Liver (tissue), 3 donors: ENCODE results near the gene SYK.

Experiments
- ATF3 ChIP-seq: IDR thresholded peaks from 2 replicates; pipeline ENCODE4 v1.6.1; 2016; ENCODE audit warnings: antibody characterized with exemption
- CTCF ChIP-seq: fragments of 150-350 bp; IDR thresholded peaks from 2 replicates; pipeline ENCODE4 v1.5.1; 2017; ENCODE audit warnings: improper control_type of control experiment, low read depth, low read length; ENCODE audit not compliant: missing input control
- EGR1 ChIP-seq, 2 donors: IDR thresholded peaks; 2 replicates each; pipeline ENCODE4 v1.6.1; 2016 to 2018; ENCODE audit warnings: antibody characterized with exemption in 2 of 2, low read depth in 2 of 2
- FOXA1 ChIP-seq: IDR thresholded peaks from 2 replicates; pipeline ENCODE4 v1.6.1; 2016; ENCODE audit warnings: antibody characterized with exemption
- FOXA2 ChIP-seq: IDR thresholded peaks from 2 replicates; pipeline ENCODE4 v1.6.1; 2016; ENCODE audit warnings: antibody characterized with exemption
- GABPA ChIP-seq, 2 donors: IDR thresholded peaks in 1 of 2; conservative IDR thresholded peaks in 1 of 2; 2 replicates each; pipeline ENCODE4 v1.6.1; 2016; ENCODE audit warnings: antibody characterized with exemption in 2 of 2, mild to moderate bottlenecking in 1 of 2, moderate library complexity in 1 of 2
- MAX ChIP-seq: IDR thresholded peaks from 2 replicates; pipeline ENCODE4 v1.6.1; 2016; ENCODE audit warnings: antibody characterized with exemption
- RAD21 ChIP-seq, 2 donors: IDR thresholded peaks; 2 replicates each; pipeline ENCODE4 v1.6.1; 2016; ENCODE audit warnings: antibody characterized with exemption in 2 of 2, mild to moderate bottlenecking in 2 of 2
- REST ChIP-seq: IDR thresholded peaks from 2 replicates; pipeline ENCODE4 v1.6.1; 2016; ENCODE audit warnings: antibody characterized with exemption, mild to moderate bottlenecking
- SP1 ChIP-seq: IDR thresholded peaks from 2 replicates; pipeline ENCODE4 v1.6.1; 2018; ENCODE audit warnings: antibody characterized with exemption, mild to moderate bottlenecking
- YY1 ChIP-seq: IDR thresholded peaks from 2 replicates; pipeline ENCODE4 v1.6.1; 2016; ENCODE audit warnings: antibody characterized with exemption, mild to moderate bottlenecking
- ZBTB33 ChIP-seq: IDR thresholded peaks from 2 replicates; pipeline ENCODE4 v1.6.1; 2016; ENCODE audit warnings: antibody characterized with exemption
- donor health status: healthy.
- donor health status: healthy.

- no peak for TF ChIP-seq GABPA (IDR thresholded peaks at IDR 0.05 in 1 of 2, conservative IDR thresholded peaks at IDR 0.05 in 1 of 2)
- no peak for TF ChIP-seq MAX
- TF ChIP-seq CTCF = no peak
- TF ChIP-seq RAD21 (IDR thresholded peaks at IDR 0.05) = no peak
- TF ChIP-seq FOXA2 = no peak
- TF ChIP-seq ZBTB33 = no peak
- no peak for TF ChIP-seq EGR1 (IDR thresholded peaks at IDR 0.05; ENCODE audit: low read depth in 2 of 2)
- TF ChIP-seq FOXA1 = no peak
- no peak for TF ChIP-seq YY1
- TF ChIP-seq SP1 = no peak
- TF ChIP-seq REST = no peak
- TF ChIP-seq ATF3 = no peak
Observed at GRCh38 chr9:90841213-90841612, 39.6 kb downstream of the SYK start.
